Neural cell (in vitro differentiated cells): ENCODE data around the gene FARP2. TPM values are rescaled to one million over a fixed set of nuclear protein-coding genes. Genes with fewer than 3 reads are reported as not detected.
"Not testable (repeated sequence)": the region's sequence is repeated elsewhere in the genome, so short reads cannot be mapped to it uniquely, and the experiment has no call there.

Experiments used
- H2AFZ ChIP-seq: fragments of 200-600, 300-800 bp; sonication (generic), shearing (Covaris generic); 2 replicates; pipeline ENCODE4 v1.6.0; 2014; ENCODE audit warnings: low read depth, mild to moderate bottlenecking, antibody characterized with exemption, low read length, moderate library complexity
- H3F3A ChIP-seq: fragments of 200-600 bp; shearing (Covaris generic); 2 replicates; pipeline ENCODE4 v1.6.1; 2016; ENCODE audit warnings: mild to moderate bottlenecking, moderate library complexity, mixed read lengths, antibody characterized with exemption, low read length; ENCODE audit not compliant: insufficient read depth, poor library complexity, severe bottlenecking
- H3K27ac ChIP-seq: fragments of 200-600, 300-800 bp; sonication (generic), shearing (Covaris generic); 2 replicates; pipeline ENCODE4 v1.5.1; 2014; ENCODE audit warnings: mild to moderate bottlenecking, low read length, moderate library complexity
- H3K27me3 ChIP-seq: fragments of 300-800, 200-600 bp; sonication (generic), shearing (Covaris generic); 2 replicates; pipeline ENCODE4 v1.6.0; 2014; ENCODE audit warnings: mild to moderate bottlenecking, low read depth, low read length, moderate library complexity; ENCODE audit not compliant: insufficient read depth
- H3K36me3 ChIP-seq: fragments of 300-800, 200-600 bp; sonication (generic), shearing (Covaris generic); 2 replicates; pipeline ENCODE4 v1.5.1; 2014; ENCODE audit warnings: mild to moderate bottlenecking, antibody characterized with exemption, low read length, moderate library complexity; ENCODE audit not compliant: insufficient read depth
- H3K4me2 ChIP-seq: fragments of 300-800, 200-600 bp; sonication (generic), shearing (Covaris generic); 2 replicates; pipeline ENCODE4 v1.6.0; 2014; ENCODE audit warnings: mild to moderate bottlenecking, low read length
- H3K4me3 ChIP-seq: fragments of 300-800, 200-600 bp; sonication (generic), shearing (Covaris generic); 2 replicates; pipeline ENCODE4 v1.5.1; 2014; ENCODE audit warnings: mild to moderate bottlenecking, low read length, moderate library complexity
- H3K79me2 ChIP-seq: fragments of 200-600 bp; shearing (Covaris generic); replicated peaks from 2 replicates; pipeline ENCODE4 v1.6.0; 2014; ENCODE audit warnings: mild to moderate bottlenecking, low read length, moderate library complexity; ENCODE audit not compliant: insufficient read depth
- H3K9ac ChIP-seq: fragments of 300-800, 200-600 bp; sonication (generic), shearing (Covaris generic); 2 replicates; pipeline ENCODE4 v1.6.1; 2016; ENCODE audit warnings: mild to moderate bottlenecking, low read length, mixed read lengths
- H3K9me2 ChIP-seq: fragments of 200-600 bp; shearing (Covaris generic); 2 replicates; pipeline ENCODE4 v1.6.1; 2016; ENCODE audit warnings: mild to moderate bottlenecking, low read length, mixed read lengths; ENCODE audit not compliant: insufficient read depth
- H3K9me3 ChIP-seq: fragments of 200-600, 300-800 bp; sonication (generic), shearing (Covaris generic); 2 replicates; pipeline ENCODE4 v1.6.1; 2016; ENCODE audit warnings: mild to moderate bottlenecking, mixed run types, low read length, moderate library complexity, mixed read lengths
- H4K20me1 ChIP-seq: fragments of 200-600 bp; shearing (Covaris generic); 2 replicates; pipeline ENCODE4 v1.6.1; 2016; ENCODE audit warnings: mild to moderate bottlenecking, mixed run types; ENCODE audit not compliant: insufficient read depth
- EP300 ChIP-seq: fragments of 450-650 bp; conservative IDR thresholded peaks from 2 replicates; pipeline ENCODE4 v1.6.1; 2014; ENCODE audit warnings: antibody characterized with exemption, mild to moderate bottlenecking, moderate library complexity; ENCODE audit not compliant: poor library complexity, severe bottlenecking
- EZH2 ChIP-seq: fragments of 200-600, 300-800 bp; shearing (Covaris generic), sonication (generic); IDR thresholded peaks from 2 replicates; pipeline ENCODE4 v1.6.1; 2014; ENCODE audit warnings: antibody characterized with exemption, low read length, borderline replicate concordance, mild to moderate bottlenecking; ENCODE audit not compliant: insufficient read depth, poor library complexity, severe bottlenecking
- MXI1 ChIP-seq: fragments of 450-650 bp; conservative IDR thresholded peaks from 2 replicates; pipeline ENCODE4 v1.6.1; 2014; ENCODE audit warnings: antibody characterized with exemption, mild to moderate bottlenecking; ENCODE audit not compliant: poor library complexity, severe bottlenecking
- POLR2AphosphoS5 ChIP-seq: IDR thresholded peaks from 2 replicates; pipeline ENCODE4 v1.6.1; 2012
- RAD21 ChIP-seq: fragments of 450-650 bp; conservative IDR thresholded peaks from 2 replicates; pipeline ENCODE4 v1.6.1; 2014; ENCODE audit warnings: antibody characterized with exemption, mild to moderate bottlenecking, moderate library complexity
- REST ChIP-seq: IDR thresholded peaks from 2 replicates; pipeline ENCODE4 v1.6.1; 2012; ENCODE audit warnings: borderline replicate concordance
- SMC3 ChIP-seq: fragments of 450-650 bp; conservative IDR thresholded peaks from 2 replicates; pipeline ENCODE4 v1.6.1; 2014; ENCODE audit warnings: antibody characterized with exemption, mild to moderate bottlenecking, moderate library complexity; ENCODE audit not compliant: poor library complexity
- TAF1 ChIP-seq: IDR thresholded peaks from 2 replicates; pipeline ENCODE4 v1.6.1; 2012; ENCODE audit warnings: low read depth
- polyA plus RNA-seq: library from polyadenylated mRNA; depleted of rRNA; stranded (reverse); fragments of >200 nt; gene quantifications from 2 replicates; pipeline ENCODE4 v1.2.3, GENCODE V29; 2014
- TF ChIP-seq, protein P1 (sequence below): fragments of 450-650 bp; IDR thresholded peaks from 2 replicates; pipeline ENCODE4 v1.5.1; 2014; ENCODE audit warnings: antibody characterized with exemption, mild to moderate bottlenecking, moderate library complexity; ENCODE audit not compliant: poor library complexity, severe bottlenecking

Gene FARP2
- polyA plus RNA-seq, 1 donor from 2014 or later = 13.3 TPM

DNA sequence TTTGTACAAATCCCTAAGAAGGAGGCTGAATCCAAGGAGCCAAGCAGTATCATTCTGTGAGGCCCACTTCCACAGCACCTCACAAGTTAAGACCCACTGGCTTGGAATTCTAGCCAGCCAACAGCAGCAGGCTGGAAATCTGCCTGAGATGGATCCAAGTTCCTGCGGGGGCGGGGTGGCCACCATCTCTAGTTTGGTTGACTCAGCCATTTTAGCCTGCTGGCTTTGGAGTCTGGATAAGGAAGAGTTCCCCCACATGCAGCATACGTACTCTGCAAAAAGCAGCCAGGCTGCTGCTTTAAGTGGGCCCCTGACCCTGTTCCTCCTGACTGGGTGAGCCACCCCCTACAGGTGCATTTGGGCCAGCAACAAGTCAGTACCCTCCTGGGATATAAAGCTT lies 65.2 kb downstream of the FARP2 start:
- no peak overlapping the region for H3K9ac ChIP-seq
- no peaks in the 10 kb centered on the region for H3F3A ChIP-seq
- H2AFZ ChIP-seq = no peak overlapping the region
- no peak for TF ChIP-seq REST
- TF ChIP-seq EZH2 = no peak
- no peak for TF ChIP-seq TAF1
- TF ChIP-seq MXI1 = no peak
- TF ChIP-seq RAD21 = no peak
- TF ChIP-seq, protein P1, sequence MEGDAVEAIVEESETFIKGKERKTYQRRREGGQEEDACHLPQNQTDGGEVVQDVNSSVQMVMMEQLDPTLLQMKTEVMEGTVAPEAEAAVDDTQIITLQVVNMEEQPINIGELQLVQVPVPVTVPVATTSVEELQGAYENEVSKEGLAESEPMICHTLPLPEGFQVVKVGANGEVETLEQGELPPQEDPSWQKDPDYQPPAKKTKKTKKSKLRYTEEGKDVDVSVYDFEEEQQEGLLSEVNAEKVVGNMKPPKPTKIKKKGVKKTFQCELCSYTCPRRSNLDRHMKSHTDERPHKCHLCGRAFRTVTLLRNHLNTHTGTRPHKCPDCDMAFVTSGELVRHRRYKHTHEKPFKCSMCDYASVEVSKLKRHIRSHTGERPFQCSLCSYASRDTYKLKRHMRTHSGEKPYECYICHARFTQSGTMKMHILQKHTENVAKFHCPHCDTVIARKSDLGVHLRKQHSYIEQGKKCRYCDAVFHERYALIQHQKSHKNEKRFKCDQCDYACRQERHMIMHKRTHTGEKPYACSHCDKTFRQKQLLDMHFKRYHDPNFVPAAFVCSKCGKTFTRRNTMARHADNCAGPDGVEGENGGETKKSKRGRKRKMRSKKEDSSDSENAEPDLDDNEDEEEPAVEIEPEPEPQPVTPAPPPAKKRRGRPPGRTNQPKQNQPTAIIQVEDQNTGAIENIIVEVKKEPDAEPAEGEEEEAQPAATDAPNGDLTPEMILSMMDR = no peak
- TF ChIP-seq SMC3 = no peak
- no peak for TF ChIP-seq POLR2AphosphoS5
- no peak for TF ChIP-seq EP300
- H3K4me3 ChIP-seq = no peak overlapping the region
- no peaks in the 10 kb centered on the region for H3K27me3 ChIP-seq
- H3K27ac ChIP-seq = no peak overlapping the region
- no peaks in the 10 kb centered on the region for H3K9me2 ChIP-seq
- H3K79me2 ChIP-seq = no peaks in the 10 kb centered on the region
- H3K4me2 ChIP-seq = no peak overlapping the region
- no peaks in the 10 kb centered on the region for H3K9me3 ChIP-seq
- no peaks in the 10 kb centered on the region for H4K20me1 ChIP-seq
- H3K36me3 ChIP-seq = peaks cover 4% of the 10 kb centered on the region

DNA sequence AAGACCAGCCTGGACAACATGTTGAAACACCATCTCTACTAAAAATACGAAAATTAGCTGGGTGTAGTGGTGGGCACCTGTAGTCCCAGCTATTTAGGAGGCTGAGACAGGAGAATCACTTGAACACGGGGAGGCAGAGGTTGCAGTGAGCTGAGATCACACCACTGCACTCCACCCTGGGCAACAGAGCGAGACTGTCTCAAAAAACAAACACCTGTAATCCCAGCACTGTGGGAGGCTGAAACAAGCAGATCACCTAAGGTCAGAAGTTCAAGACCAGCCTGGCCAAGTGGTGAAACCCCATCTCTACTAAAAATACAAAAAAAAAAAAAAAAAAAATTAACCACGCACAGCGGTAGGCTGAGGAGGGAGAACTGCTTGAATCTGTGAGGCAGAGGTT lies 65.9 kb downstream of the FARP2 start:
- H3K4me2 ChIP-seq, H3K9ac ChIP-seq, H3K79me2 ChIP-seq, H3K36me3 ChIP-seq, H3K27me3 ChIP-seq, H2AFZ ChIP-seq, H3F3A ChIP-seq, H3K27ac ChIP-seq, H3K4me3 ChIP-seq, H3K9me2 ChIP-seq, H4K20me1 ChIP-seq, H3K9me3 ChIP-seq: not testable (repeated sequence)

- Histone ChIP-seq H3K4me3 (no peak overlapping the region), H2AFZ (no peak overlapping the region), H3K27ac (no peak overlapping the region), H4K20me1 (no peaks in the 10 kb centered on the region), H3K27me3 (no peaks in the 10 kb centered on the region), H3K9ac (no peak overlapping the region), H3K79me2 (no peaks in the 10 kb centered on the region), H3K9me3 (no peaks in the 10 kb centered on the region), H3K36me3 (peaks cover 4% of the 10 kb centered on the region), H3F3A (no peaks in the 10 kb centered on the region), H3K4me2 (no peak overlapping the region), H3K9me2 (no peaks in the 10 kb centered on the region)
- TF ChIP-seq SMC3 (no peak), TAF1 (no peak), EZH2 (no peak), REST (no peak), MXI1 (no peak), POLR2AphosphoS5 (no peak), EP300 (no peak), RAD21 (no peak)
- TF ChIP-seq, protein P1 = no peak
Observed at GRCh38 chr2:241422350-241422749, 66.3 kb downstream of the FARP2 start.
